Cardiac fibroblast (primary cell): ENCODE results near the gene VMA21.

Source experiments
- DNase-seq, 2 donors: peaks; one replicate each; pipeline versions ENCODE4 v3.0.0 to v3.0.0-alpha.2; 2010; ENCODE audit warnings: low read depth in 2 of 2
- H3K4me3 ChIP-seq, 2 donors: replicated peaks in 1 of 2; 1 replicate in 1 of 2; 2 replicates in 1 of 2; pipeline ENCODE4 v1.5.1; 2011; ENCODE audit warnings: low read depth in 2 of 2, low read length in 2 of 2, mild to moderate bottlenecking in 2 of 2, moderate library complexity in 1 of 2
- CTCF ChIP-seq: IDR thresholded peaks from one replicate; pipeline ENCODE4 v1.5.1; 2011; ENCODE audit warnings: low read depth, mild to moderate bottlenecking, low read length, inconsistent platforms

The VMA21 gene

GRCh38 chrX:151402719-151403390, 5.8 kb downstream of the VMA21 start:
- DNase-seq, result no peak
- no peak for TF ChIP-seq CTCF

GRCh38 chrX:151416579-151416978, 19.6 kb downstream of the VMA21 start:
- DNase-seq, result no peak
- no peak overlapping the region for H3K4me3 ChIP-seq
- no peak for TF ChIP-seq CTCF

More at GRCh38 chrX:151402719-151403390, 5.8 kb downstream of the VMA21 start:
- H3K4me3 ChIP-seq, result no peak overlapping the region

- DNase-seq, result no peak
- H3K4me3 ChIP-seq, result no peak overlapping the region
- TF ChIP-seq CTCF, result no peak
Observed at GRCh38 chrX:151419782-151420181, 22.8 kb downstream of the VMA21 start.

- no peak for TF ChIP-seq CTCF
- no peak overlapping the region for H3K4me3 ChIP-seq
- DNase-seq, result no peak
Observed at GRCh38 chrX:151424505-151424904, 27.5 kb downstream of the VMA21 start.

- TF ChIP-seq CTCF, result no peak
- no peak overlapping the region for H3K4me3 ChIP-seq
Observed at GRCh38 chrX:151448509-151448908, 51.5 kb downstream of the VMA21 start.

GRCh38 chrX:151458824-151459223, 61.8 kb downstream of the VMA21 start:
- H3K4me3 ChIP-seq, result no peak overlapping the region
- DNase-seq, result peak; percentile 0 to 1
- TF ChIP-seq CTCF, result no peak

More at GRCh38 chrX:151448509-151448908, 51.5 kb downstream of the VMA21 start:
- DNase-seq, result no peak
